ENCODE data around the gene PRICKLE4. TPM values are rescaled to one million over a fixed set of nuclear protein-coding genes. Genes with fewer than 3 reads are reported as not detected.

The PRICKLE4 gene
- total and polyA plus RNA-seq, 2 of the 4 experiments (the other 2 are of a cell fraction): 0.72 TPM; not detected in 1

GRCh38 chr6:41731561-41732086 is 49.0 kb upstream of the PRICKLE4 start (continued):
- TF ChIP-seq USF2 (IDR thresholded peaks at IDR 0.05; ENCODE audit: low read depth, low read length) (no peak), CHD1 (IDR thresholded peaks at IDR 0.05; ENCODE audit: low read depth, low read length) (no peak), CEBPB (IDR thresholded peaks at IDR 0.05; ENCODE audit: low read depth, low read length) (no peak), MAFK (IDR thresholded peaks at IDR 0.05; ENCODE audit: low read depth, low read length) (no peak), FOS (IDR thresholded peaks at IDR 0.05; ENCODE audit: low read depth, low read length) (no peak), MXI1 (IDR thresholded peaks at IDR 0.05; ENCODE audit: borderline replicate concordance, low read depth, low read length) (no peak)

- no TSS peak for BruUV-seq (replicated peaks)
- CTCF ChIA-PET: no interaction called here
Observed at GRCh38 chr6:41732149-41732548, 48.4 kb upstream of the PRICKLE4 start.

More at GRCh38 chr6:41732149-41732548, 48.4 kb upstream of the PRICKLE4 start:
- Histone ChIP-seq H3K27me3 (ENCODE audit: control insufficient read depth, insufficient read depth, low read length) (no peaks in the 10 kb centered on the region), H3K4me2 (ENCODE audit: low read depth, low read length) (no peak overlapping the region), H3K4me3 (ENCODE audit: insufficient read depth, low read depth, low read length) (no peak overlapping the region), H3K9ac (ENCODE audit: low read depth, low read length) (no peak overlapping the region), H2BK15ac (ENCODE audit: low read depth, low read length) (no peak overlapping the region), H2AK9ac (replicated peaks; ENCODE audit: low read depth, low read length, poor library complexity) (no peak overlapping the region), H4K91ac (ENCODE audit: insufficient read depth, low read depth, low read length) (no peak overlapping the region), H3K56ac (ENCODE audit: extremely low read depth, insufficient read depth, low read length) (no peak overlapping the region), H3K79me1 (ENCODE audit: low read depth in 1 of 2, low read length in 2 of 2) (peaks cover 6 to 23% of the 10 kb centered on the region in 2 experiments; a peak in 2 of 4 replicates), H2BK5ac (ENCODE audit: low read depth, low read length, poor library complexity, severe bottlenecking) (peak overlapping the region; percentile 2), H3K9me3 (ENCODE audit: control insufficient read depth, insufficient read depth, low read length) (no peaks in the 10 kb centered on the region), H2BK120ac (ENCODE audit: low read depth, low read length) (no peak overlapping the region), H3K4ac (ENCODE audit: low read depth, low read length) (no peak overlapping the region), H3K36me3 (ENCODE audit: control insufficient read depth, insufficient read depth, low read length) (no peaks in the 10 kb centered on the region), H2BK20ac (ENCODE audit: low read depth, low read length) (no peak overlapping the region), H4K20me1 (ENCODE audit: insufficient read depth, low read length) (no peaks in the 10 kb centered on the region), H2AK5ac (ENCODE audit: low read depth, low read length) (no peak overlapping the region), H3K18ac (ENCODE audit: low read depth, low read length) (no peak overlapping the region), H2AFZ (replicated peaks; ENCODE audit: low read length, poor library complexity) (no peak overlapping the region), H3K14ac (replicated peaks; ENCODE audit: low read depth, low read length) (no peak overlapping the region), H3K4me1 (ENCODE audit: control insufficient read depth, insufficient read depth, low read length) (peaks cover 18% of the 10 kb centered on the region), H3K27ac (ENCODE audit: insufficient read depth, low read length) (no peak overlapping the region), H3K23ac (ENCODE audit: low read depth, low read length) (no peak overlapping the region), H3K9me1 (ENCODE audit: insufficient read depth, low read length) (peaks cover 9% of the 10 kb centered on the region; the same call in 1 of the 2 replicates), H4K8ac (ENCODE audit: low read depth in 2 of 2, low read length in 2 of 2) (no peak overlapping the region), H4K5ac (ENCODE audit: low read depth, low read length) (no peak overlapping the region)
- in situ Hi-C loops (cut with MboI; ENCODE audit: low sequenced_read_pairs): no loop called here
- DNase-seq: no peak
- intact Hi-C loops (cut with micrococcal nuclease): no loop called here
- no peak for TF ChIP-seq RCOR1 (IDR thresholded peaks at IDR 0.05; ENCODE audit: insufficient replicate concordance, low read length)
- dilution Hi-C loops (cut with HindIII; ENCODE audit: low sequenced_read_pairs, unreplicated experiment): no loop called here
- no peak for ATAC-seq (ENCODE audit: low read depth)
- POLR2A ChIA-PET (ENCODE audit: unreplicated experiment): no interaction called here
